NCI-H524 (cell line): ENCODE results near the gene SMIM8.

Source experiments
- DNase-seq, 2 experiments: peaks; one replicate each; lab custom pipeline; 2025; lab: John Stamatoyannopoulos, UW

SMIM8 gene

DNA sequence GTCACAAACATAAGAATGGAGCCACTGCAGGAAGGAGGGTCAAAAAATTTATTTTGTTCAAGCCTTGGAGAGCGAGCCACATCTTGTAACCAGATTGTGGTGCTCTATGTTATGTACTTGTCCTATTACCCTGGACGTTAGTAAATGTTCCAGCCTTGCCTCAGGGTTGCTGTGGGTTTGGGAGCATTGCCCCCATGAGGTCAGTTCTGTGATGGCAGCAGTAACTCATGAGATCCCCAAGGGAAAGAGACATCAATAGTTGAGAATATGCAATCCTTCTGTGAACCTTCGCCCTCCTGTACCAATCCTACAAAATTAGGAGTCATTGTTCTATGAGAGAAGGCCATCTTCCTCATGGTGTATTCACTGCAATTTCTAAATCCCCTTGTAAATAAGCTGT is 68.9 kb downstream of the SMIM8 start:
- DNase-seq: peak; percentile 26 to 55
